Endometrial microvascular endothelial cells (primary cell): ENCODE data around the gene TNRC6C. TPM values are rescaled to one million over a fixed set of nuclear protein-coding genes. Genes with fewer than 3 reads are reported as not detected.

Source experiments
- in situ Hi-C: cut with HindIII; loops from 2 replicates; pipeline ENCODE4 v1.10.0; 2017; ENCODE audit warnings: low sequenced_read_pairs, low pct_unique_long_range_greater_than_20kb; ENCODE audit errors: inconsistent ontology term
- total RNA-seq: library from RNA; depleted of rRNA; stranded (reverse); fragments of >200 nt; gene quantifications from one replicate; pipeline ENCODE4 v1.2.3, GENCODE V29; 2015; ENCODE audit errors: inconsistent ontology term

Gene TNRC6C
- total RNA-seq, 1 donor from 2014 or later, result 2.7 TPM

GRCh38 chr17:78127888-78128550 lies 169.5 kb downstream of the TNRC6C start:
- in situ Hi-C loops, result no loop called here

GRCh38 chr17:78128551-78129350 lies 170.2 kb downstream of the TNRC6C start, which contains the start of gene TMC6:
TMC6 (minus strand) TSS chr17:78128755; CDS start chr17:78126832, 1,923 bp downstream.
- in situ Hi-C loops, result no loop called here

- in situ Hi-C loops, result no loop called here
These were observed 171.0 kb downstream of the TNRC6C start for GRCh38 chr17:78129351-78130089.

GRCh38 chr17:78130090-78130436 lies 171.6 kb downstream of the TNRC6C start:
- in situ Hi-C loops, result no loop called here

- in situ Hi-C loops, result no loop called here
These were observed 172.1 kb downstream of the TNRC6C start, which contains the start of gene TMC8 for GRCh38 chr17:78130437-78131101. TMC8 (plus strand) TSS chr17:78130771; CDS start chr17:78131589, 818 bp downstream.

- in situ Hi-C loops, result no loop called here
These were observed 172.9 kb downstream of the TNRC6C start for GRCh38 chr17:78131172-78132083.

- in situ Hi-C loops, result no loop called here
These were observed 173.7 kb downstream of the TNRC6C start for GRCh38 chr17:78132084-78132676.

- in situ Hi-C loops, result no loop called here
These were observed 174.3 kb downstream of the TNRC6C start for GRCh38 chr17:78132767-78133178.

- in situ Hi-C loops, result no loop called here
These were observed 174.9 kb downstream of the TNRC6C start for GRCh38 chr17:78133179-78133951.

- in situ Hi-C loops, result no loop called here
These were observed 175.7 kb downstream of the TNRC6C start for GRCh38 chr17:78133971-78134898.

GRCh38 chr17:78134899-78135385 lies 176.4 kb downstream of the TNRC6C start:
- in situ Hi-C loops, result no loop called here

- in situ Hi-C loops, result no loop called here
These were observed 177.5 kb downstream of the TNRC6C start for GRCh38 chr17:78135858-78136500.

- in situ Hi-C loops, result no loop called here
These were observed 179.1 kb downstream of the TNRC6C start for GRCh38 chr17:78137392-78138203.

GRCh38 chr17:78138204-78139060 lies 179.9 kb downstream of the TNRC6C start:
- in situ Hi-C loops, result no loop called here
